Stimulated activated CD8-positive, alpha-beta memory T cell treated with anti-CD3 and anti-CD28 coated beads, Interleukin-7, amount 100 ng/mL, for 48 hours (primary cell): Measurements from ENCODE around the gene ZNF649.
A peak's percentile ranks its signal among the peaks of the same experiment; 100 is the strongest.

Source experiments
- DNase-seq, 2 donors: peaks; one replicate each; pipeline ENCODE4 v3.0.0-alpha.2; 2020; ENCODE audit warnings: low read depth in 1 of 2; ENCODE audit errors: extremely low read depth in 1 of 2

ZNF649 gene

DNA sequence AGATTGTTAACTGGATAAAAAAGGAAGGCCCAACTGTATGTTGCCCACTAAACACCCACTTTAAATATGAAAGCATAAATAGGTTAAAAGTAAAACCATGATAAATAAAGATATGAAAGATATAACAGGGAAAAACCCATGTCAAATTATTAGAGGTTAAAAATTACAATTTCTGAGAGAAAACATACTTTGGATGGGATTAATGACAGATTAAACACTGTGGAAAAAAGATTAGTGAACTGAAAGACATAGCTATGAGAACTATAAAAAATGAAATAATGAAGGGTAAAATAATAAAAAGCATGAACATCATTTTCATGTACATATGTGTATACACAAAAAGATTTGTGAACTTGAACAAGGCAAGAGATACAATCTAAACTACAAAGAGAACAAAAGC, 14.9 kb downstream of the ZNF649 start:
- DNase-seq: no peak

DNA sequence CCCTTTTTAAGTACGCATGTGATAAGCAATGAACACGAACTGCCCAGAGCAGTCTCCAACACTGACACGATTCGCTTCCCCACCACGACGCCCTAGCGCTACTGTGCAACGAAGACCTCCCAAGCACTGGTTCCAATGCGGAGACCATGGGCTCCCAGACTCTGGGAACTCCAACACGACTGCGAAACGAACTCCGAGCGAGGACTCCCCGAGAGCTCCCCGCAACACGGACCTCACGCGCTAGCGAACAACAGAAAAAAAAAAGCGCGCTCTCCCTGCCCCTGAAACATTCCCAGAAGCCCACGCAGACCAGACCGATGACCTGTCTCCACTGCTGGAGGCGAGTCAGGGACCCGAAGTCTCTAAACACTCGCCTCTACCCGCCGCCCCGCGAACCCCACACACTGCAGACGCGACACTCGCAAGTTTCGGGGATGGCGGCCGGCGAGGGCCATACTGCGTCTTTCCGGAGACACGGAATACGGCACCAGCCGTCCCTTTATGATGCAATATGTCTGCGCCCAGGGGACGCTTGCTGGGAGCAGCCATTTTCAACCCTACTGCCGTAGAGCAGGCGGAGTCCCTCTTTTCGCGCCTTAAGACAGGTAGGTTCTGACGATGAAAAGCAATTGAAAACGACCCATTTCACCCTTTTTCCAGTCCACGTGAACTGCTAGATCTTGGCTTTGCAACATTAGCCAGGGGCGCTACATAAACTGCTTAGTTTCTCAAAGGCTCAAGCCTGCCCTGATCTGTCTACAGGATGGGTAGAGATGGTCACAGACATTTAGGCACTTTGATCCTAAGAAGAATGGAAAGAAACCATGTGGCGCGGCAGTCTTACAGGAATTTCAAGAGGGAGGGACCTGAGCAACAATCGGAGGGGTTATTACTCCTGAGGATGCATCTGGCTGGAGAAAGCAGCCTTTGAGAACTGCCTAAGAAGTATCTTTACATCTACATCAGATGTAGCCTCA, 17.0 kb downstream of the ZNF649 start, which contains the start of gene ZNF577:
Gene ZNF577, minus strand, starts transcription at position 430 of the 977 bp plus-strand sequence. CDS start 7,569 bp downstream, outside the sequence.
- DNase-seq: peak; percentile 25 to 58

DNA sequence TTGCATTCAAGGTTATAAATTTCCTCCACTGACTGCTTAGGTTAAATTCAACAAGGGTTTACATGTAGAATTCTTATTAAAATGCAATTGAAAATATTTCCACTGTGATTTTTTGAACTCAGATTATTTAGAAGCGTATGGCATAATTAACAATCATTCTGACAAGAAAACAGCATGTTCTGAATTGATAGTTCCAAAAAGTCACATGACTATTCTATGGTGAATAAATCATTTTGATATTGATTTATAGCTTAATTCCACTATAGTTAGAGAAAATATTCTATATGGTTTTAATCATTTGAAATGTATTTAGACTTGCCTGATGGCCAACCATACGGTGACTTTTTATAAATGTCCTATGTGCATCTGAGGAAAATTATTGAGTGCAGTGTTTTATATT, 20.1 kb downstream of the ZNF649 start:
- no peak for DNase-seq

DNA sequence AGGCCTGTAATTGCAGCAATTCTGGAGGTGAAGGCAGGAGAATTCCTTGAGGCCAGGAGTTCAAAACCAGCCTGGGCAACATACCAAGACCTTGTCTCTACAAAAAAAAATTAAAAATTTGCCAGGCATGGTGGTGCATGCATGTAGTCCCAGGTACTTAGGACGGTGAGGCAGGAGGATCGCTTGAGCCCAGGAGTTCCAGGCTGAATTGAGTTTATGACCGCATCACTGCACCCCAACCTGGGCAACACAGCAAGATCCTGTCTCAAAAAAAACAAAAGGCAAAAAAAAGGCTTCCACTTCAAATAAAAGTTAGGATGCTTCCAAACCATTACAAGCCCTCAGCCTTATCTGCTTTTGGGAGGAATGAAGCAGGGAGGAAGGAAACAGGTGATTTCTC, 22.3 kb downstream of the ZNF649 start:
- DNase-seq: no peak

DNA sequence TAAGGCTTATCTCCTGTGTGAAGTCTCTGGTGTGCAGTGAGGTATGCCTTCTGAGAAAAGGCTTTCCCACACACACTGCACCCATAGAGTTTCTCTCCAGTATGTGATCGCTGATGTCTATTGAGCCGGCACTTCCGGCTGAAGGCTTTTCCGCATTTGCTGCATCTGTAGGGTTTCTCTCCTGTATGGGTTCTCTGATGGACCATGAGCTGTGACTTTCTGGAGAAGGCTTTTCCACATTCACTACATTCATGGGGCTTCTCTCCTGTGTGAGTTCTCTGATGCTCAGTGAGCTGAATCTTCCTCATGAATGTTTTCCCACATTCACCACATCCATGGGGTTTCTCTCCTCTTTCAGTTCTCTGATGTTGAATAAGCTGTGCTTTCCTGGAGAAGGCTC, 31.7 kb downstream of the ZNF649 start:
- no peak for DNase-seq

DNA sequence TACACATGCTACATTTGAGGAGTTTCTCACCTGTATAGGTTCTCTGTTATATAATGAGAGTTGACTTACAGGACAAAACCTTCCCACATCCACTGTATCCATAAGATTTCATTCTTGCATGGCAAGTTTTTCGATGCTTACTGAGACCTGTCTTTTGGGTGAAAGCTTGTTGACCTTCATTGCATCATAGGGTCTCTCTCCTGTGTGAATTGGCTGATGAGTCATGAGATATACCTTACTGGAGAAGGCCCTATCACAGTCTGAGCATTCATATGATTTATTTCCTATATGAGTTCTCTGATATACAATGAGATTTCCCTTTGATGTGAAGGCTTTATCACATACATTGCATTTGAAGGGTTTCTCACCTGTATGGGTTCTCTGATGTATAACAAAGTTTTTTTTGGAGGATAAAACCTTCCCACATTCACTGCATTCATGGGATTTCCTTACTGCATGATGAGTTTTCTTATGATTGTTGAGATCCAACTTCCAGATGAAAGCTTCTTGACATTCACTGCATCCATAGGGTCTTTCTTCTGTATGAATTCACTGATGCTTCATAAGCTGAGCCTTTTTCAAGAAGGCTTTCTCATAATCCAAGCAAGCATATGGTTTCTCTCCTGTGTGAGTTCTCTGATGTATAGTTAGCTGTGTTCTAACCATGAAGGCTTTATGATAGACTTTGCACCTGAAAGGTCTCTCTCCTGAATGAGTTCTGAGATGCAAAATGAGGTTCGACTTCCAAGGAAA, 42.8 kb downstream of the ZNF649 start:
- no peak for DNase-seq
